Natural killer cell (primary cell): ENCODE results near the gene AMBN. TPM values are rescaled to one million over a fixed set of nuclear protein-coding genes. Genes with fewer than 3 reads are reported as not detected.

Source experiments
- ATAC-seq, 3 donors: fragments of 150-1000 bp in 2 of 3; fragments of 200-7000 bp in 1 of 3; cut with Tn5 transposase; 1 replicate in 1 of 3; 2 replicates in 2 of 3; pipeline ENCODE4 v1.10.0; 2021; ENCODE audit warnings: mild to moderate bottlenecking in 2 of 3, moderate library complexity in 2 of 3
- DNase-seq, 2 donors: peaks; one replicate each; pipeline versions ENCODE4 v3.0.0 to v3.0.0-alpha.2; 2013 to 2021; ENCODE audit warnings: mixed read lengths in 1 of 2
- H3K27ac ChIP-seq: one replicate; pipeline ENCODE4 v1.5.1; 2013; ENCODE audit warnings: mild to moderate bottlenecking, low read length
- H3K27me3 ChIP-seq: one replicate; pipeline ENCODE4 v1.6.1; 2013; ENCODE audit warnings: low read length; ENCODE audit not compliant: control insufficient read depth, insufficient read depth
- H3K36me3 ChIP-seq: one replicate; pipeline ENCODE4 v1.6.1; 2013; ENCODE audit warnings: low read length; ENCODE audit not compliant: control insufficient read depth, insufficient read depth
- H3K4me1 ChIP-seq: one replicate; pipeline ENCODE4 v1.6.1; 2013; ENCODE audit warnings: low read length; ENCODE audit not compliant: control insufficient read depth, insufficient read depth
- H3K4me3 ChIP-seq: one replicate; pipeline ENCODE4 v1.5.1; 2013; ENCODE audit warnings: low read length
- H3K9me3 ChIP-seq: one replicate; pipeline ENCODE4 v1.6.1; 2013; ENCODE audit warnings: low read length; ENCODE audit not compliant: control insufficient read depth, insufficient read depth
- H3K27ac Mint-ChIP-seq, 2 donors: one replicate each; pipeline ENCODE4 v1.8.0; 2022; ENCODE audit warnings: mild to moderate bottlenecking in 2 of 2, mixed read lengths in 2 of 2, moderate library complexity in 1 of 2
- H3K27me3 Mint-ChIP-seq, 2 donors: one replicate each; pipeline ENCODE4 v1.8.0; 2022; ENCODE audit warnings: low read depth in 2 of 2, mixed read lengths in 2 of 2
- H3K36me3 Mint-ChIP-seq: one replicate; pipeline ENCODE4 v1.8.0; 2022; ENCODE audit warnings: mixed read lengths
- H3K4me1 Mint-ChIP-seq, 2 donors: one replicate each; pipeline ENCODE4 v1.8.0; 2022; ENCODE audit warnings: mixed read lengths in 2 of 2
- H3K4me3 Mint-ChIP-seq: one replicate; pipeline ENCODE4 v1.8.0; 2022; ENCODE audit warnings: mild to moderate bottlenecking, moderate library complexity, mixed read lengths
- H3K9me3 Mint-ChIP-seq, 2 donors: one replicate each; pipeline ENCODE4 v1.8.0; 2022; ENCODE audit warnings: mixed read lengths in 2 of 2
- WGBS: methylation state at CpG from one replicate; pipeline ENCODE4 v1.1.7; 2013; ENCODE audit warnings: missing lambda C conversion rate; ENCODE audit not compliant: insufficient coverage; 5-methylcytosine and 5-hydroxymethylcytosine counted together
- intact Hi-C: fragments of 100-400 bp; cut with micrococcal nuclease; formaldehyde crosslinking; loops from one replicate; pipeline ENCODE4 v1.14.2; 2022
- total RNA-seq, 4 donors: library from RNA; stranded (reverse); fragments of 120-200 nt in 1 of 4; gene quantifications; one replicate each; pipeline versions ENCODE4 v1.2.3 to v1.2.4, GENCODE V29; 2013 to 2022
- TF ChIP-seq, protein P1 (sequence below): fragments of 200-600 bp; IDR thresholded peaks from one replicate; pipeline ENCODE4 v1.8.0; 2022; ENCODE audit warnings: antibody characterized with exemption

The AMBN gene, protein sequence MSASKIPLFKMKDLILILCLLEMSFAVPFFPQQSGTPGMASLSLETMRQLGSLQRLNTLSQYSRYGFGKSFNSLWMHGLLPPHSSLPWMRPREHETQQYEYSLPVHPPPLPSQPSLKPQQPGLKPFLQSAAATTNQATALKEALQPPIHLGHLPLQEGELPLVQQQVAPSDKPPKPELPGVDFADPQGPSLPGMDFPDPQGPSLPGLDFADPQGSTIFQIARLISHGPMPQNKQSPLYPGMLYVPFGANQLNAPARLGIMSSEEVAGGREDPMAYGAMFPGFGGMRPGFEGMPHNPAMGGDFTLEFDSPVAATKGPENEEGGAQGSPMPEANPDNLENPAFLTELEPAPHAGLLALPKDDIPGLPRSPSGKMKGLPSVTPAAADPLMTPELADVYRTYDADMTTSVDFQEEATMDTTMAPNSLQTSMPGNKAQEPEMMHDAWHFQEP
- total RNA-seq, result not detected
- total RNA-seq (2013), result not detected

GRCh38 chr4:70591955-70592582 is at the start of gene AMBN:
Gene AMBN (plus strand): TSS chr4:70592256. CDS start chr4:70592359, 103 bp downstream.
- Mint-ChIP-seq H3K4me1 (no peaks in the 10 kb centered on the region), H3K4me3 (no peak within 1 kb of the TSS), H3K27me3 (peaks cover 0 to 7% of the 10 kb centered on the region in 2 donors), H3K9me3 (no peaks in the 10 kb centered on the region), H3K27ac (no peak within 1 kb of the TSS), H3K36me3 (no peaks in the 10 kb centered on the region)
- WGBS, result 82% methylated on average over 5 of the region's 5 CpGs
- ATAC-seq (no peak), DNase-seq (no peak)
- Histone ChIP-seq H3K36me3 (no peaks in the 10 kb centered on the region), H3K9me3 (no peaks in the 10 kb centered on the region), H3K27me3 (no peaks in the 10 kb centered on the region), H3K4me1 (no peaks in the 10 kb centered on the region), H3K27ac (no peak within 1 kb of the TSS), H3K4me3 (no peak within 1 kb of the TSS)
- TF ChIP-seq, protein P1, sequence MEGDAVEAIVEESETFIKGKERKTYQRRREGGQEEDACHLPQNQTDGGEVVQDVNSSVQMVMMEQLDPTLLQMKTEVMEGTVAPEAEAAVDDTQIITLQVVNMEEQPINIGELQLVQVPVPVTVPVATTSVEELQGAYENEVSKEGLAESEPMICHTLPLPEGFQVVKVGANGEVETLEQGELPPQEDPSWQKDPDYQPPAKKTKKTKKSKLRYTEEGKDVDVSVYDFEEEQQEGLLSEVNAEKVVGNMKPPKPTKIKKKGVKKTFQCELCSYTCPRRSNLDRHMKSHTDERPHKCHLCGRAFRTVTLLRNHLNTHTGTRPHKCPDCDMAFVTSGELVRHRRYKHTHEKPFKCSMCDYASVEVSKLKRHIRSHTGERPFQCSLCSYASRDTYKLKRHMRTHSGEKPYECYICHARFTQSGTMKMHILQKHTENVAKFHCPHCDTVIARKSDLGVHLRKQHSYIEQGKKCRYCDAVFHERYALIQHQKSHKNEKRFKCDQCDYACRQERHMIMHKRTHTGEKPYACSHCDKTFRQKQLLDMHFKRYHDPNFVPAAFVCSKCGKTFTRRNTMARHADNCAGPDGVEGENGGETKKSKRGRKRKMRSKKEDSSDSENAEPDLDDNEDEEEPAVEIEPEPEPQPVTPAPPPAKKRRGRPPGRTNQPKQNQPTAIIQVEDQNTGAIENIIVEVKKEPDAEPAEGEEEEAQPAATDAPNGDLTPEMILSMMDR, result no peak
- intact Hi-C loops, result no loop called here

GRCh38 chr4:70544279-70544868 is 47.7 kb upstream of the AMBN start:
- intact Hi-C loops, result no loop called here

GRCh38 chr4:70556856-70557255 is 35.2 kb upstream of the AMBN start:
- no peak overlapping the region for H3K4me3 Mint-ChIP-seq
- TF ChIP-seq, protein P1, result no peak
- H3K27ac Mint-ChIP-seq, result no peak overlapping the region
- H3K27ac ChIP-seq, result no peak overlapping the region
- no CpG with 5 or more reads among the region's 1 CpG for WGBS
- ATAC-seq, result no peak
- H3K9me3 ChIP-seq, result no peaks in the 10 kb centered on the region
- H3K27me3 Mint-ChIP-seq, result peaks cover 2 to 13% of the 10 kb centered on the region in 2 donors
- H3K4me1 ChIP-seq, result no peaks in the 10 kb centered on the region
- H3K36me3 Mint-ChIP-seq, result no peaks in the 10 kb centered on the region
- peaks cover 0 to 11% of the 10 kb centered on the region in 2 donors for H3K4me1 Mint-ChIP-seq
- no peak for DNase-seq
- H3K4me3 ChIP-seq, result no peak overlapping the region
- intact Hi-C loops, result loop anchor here (5.0 kb wide), 1 partner anchor 870 kb away; no protein-coding TSS in a partner anchor
- peaks cover 0 to 3% of the 10 kb centered on the region in 2 donors for H3K9me3 Mint-ChIP-seq
- no peaks in the 10 kb centered on the region for H3K27me3 ChIP-seq
- no peaks in the 10 kb centered on the region for H3K36me3 ChIP-seq

More at GRCh38 chr4:70544279-70544868, 47.7 kb upstream of the AMBN start:
- no peak for DNase-seq
- Mint-ChIP-seq H3K27ac (no peak overlapping the region), H3K27me3 (peaks cover 11 to 13% of the 10 kb centered on the region in 2 donors), H3K4me3 (no peak overlapping the region), H3K9me3 (no peaks in the 10 kb centered on the region), H3K36me3 (no peaks in the 10 kb centered on the region), H3K4me1 (no peaks in the 10 kb centered on the region)
- Histone ChIP-seq H3K27ac (no peak overlapping the region), H3K4me1 (no peaks in the 10 kb centered on the region), H3K27me3 (no peaks in the 10 kb centered on the region), H3K36me3 (no peaks in the 10 kb centered on the region), H3K4me3 (no peak overlapping the region), H3K9me3 (no peaks in the 10 kb centered on the region)
- TF ChIP-seq, protein P1, result no peak
- no peak for ATAC-seq
